ENCODE data around the gene LRWD1. TPM values are rescaled to one million over a fixed set of nuclear protein-coding genes. Genes with fewer than 3 reads are reported as not detected.
A peak's percentile ranks its signal among the peaks of the same experiment; 100 is the strongest.

Gene LRWD1
- total and polyA plus RNA-seq, 12 donors: 6.5 to 21.3 (median 9.5) TPM

GRCh38 chr7:102429141-102429899 lies 35.5 kb upstream of the LRWD1 start:
- Histone ChIP-seq H3K36me3 (peaks cover 0 to 35% (median 9%) of the 10 kb centered on the region in 9 donors), H3K27ac (peak overlapping the region in 2 of 10 donors; percentile 7 to 96), H3K9me3 (no peaks in the 10 kb centered on the region), H3K4me3 (no peak overlapping the region), H3K27me3 (no peaks in the 10 kb centered on the region), H3K4me1 (peaks cover 0 to 80% (median 10%) of the 10 kb centered on the region in 9 donors)
- intact Hi-C loops (cut with DNase I): no loop called here
- ATAC-seq (no peak), DNase-seq (no peak)
- TF ChIP-seq CTCF (IDR thresholded peaks at IDR 0.05): no peak
- 92 to 94% methylated on average over 10 of the region's 10 CpGs for WGBS, 2 donors

DNA sequence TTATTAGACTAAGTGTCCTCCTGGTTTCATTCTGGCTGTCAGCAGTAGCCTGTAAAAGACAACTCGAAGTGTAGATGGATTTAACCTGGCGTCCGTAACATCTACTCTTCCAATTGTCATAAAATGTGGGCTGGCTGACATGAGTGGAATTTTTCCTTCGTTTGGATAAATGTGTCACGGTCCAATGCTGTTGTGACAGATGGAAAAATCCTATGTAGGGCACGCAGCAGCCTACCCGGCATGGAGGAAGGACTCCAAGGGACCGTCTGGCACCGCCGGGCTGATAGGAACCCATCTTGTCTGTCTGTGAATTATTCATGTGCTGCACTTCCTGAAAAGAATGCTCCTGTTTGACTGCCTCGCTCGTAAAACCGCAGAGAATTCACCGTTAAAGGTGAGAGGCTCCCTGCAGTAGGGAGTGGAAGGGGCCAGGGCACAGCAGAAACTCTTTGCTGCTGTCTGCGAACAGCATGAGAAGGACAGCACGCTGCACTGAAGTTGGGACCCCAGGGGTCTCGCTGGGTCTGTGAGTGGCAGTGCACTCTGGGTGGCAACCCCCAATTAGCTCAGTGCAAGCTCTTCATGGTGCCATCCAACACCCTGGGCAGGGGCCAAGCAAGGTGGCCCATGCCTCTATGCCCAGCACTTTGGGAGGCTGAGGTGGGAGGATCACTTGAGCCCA lies 33.0 kb upstream of the LRWD1 start:
- Histone ChIP-seq H3K36me3 (peaks cover 0 to 19% (median under 1%) of the 10 kb centered on the region in 9 donors), H3K4me3 (no peak overlapping the region), H3K27me3 (no peaks in the 10 kb centered on the region), H3K9me3 (no peaks in the 10 kb centered on the region), H3K27ac (peak overlapping the region in 3 of 10 donors; percentile 2 to 96 (median 29)), H3K4me1 (peaks cover 0 to 63% (median 12%) of the 10 kb centered on the region in 9 donors)
- intact Hi-C loops (cut with DNase I): no loop called here
- no peak for TF ChIP-seq CTCF (IDR thresholded peaks at IDR 0.05)
- ATAC-seq (peak in 1 of 8 donors; percentile 33), DNase-seq (no peak)
- WGBS, 2 donors: 53 to 55% methylated on average over 17 of the region's 17 CpGs

DNA sequence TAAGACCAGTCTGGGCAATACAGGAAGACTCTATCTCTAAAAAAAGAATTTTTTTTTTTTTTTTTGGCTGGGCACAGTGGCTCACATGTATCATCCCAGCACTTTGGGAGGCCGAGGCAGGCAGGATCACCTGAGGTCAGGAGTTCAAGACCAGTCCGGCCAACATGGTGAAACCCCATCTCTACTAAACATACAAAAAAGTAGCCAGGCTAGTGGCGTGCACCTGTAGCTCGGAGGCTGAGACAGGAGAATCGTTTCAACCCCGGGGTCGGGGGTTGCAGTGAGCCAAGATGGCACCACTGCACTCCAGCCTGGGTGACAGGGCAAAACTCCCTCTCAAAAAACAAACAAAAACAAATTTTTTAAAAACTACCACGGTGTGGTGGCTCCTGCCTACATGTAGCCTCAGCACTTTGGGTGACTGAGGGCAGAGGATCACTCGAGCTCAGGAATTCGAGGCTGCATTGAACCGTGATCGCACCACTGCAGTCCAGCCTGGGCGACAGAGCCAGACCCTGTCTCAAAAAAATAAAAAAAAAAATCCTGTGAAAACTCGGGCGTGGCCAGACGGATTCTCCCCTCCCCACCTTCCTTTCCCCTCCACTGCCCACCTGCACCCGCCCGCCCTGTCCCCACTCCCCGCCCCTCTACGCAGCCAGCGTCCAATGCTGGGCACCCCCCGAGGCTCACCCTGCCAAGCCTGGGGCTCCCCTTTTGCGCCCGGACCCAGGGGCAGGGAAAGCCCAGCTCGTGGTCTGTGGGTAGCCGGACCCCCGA lies 32.2 kb upstream of the LRWD1 start:
- H3K27me3 ChIP-seq: no peaks in the 10 kb centered on the region
- intact Hi-C loops (cut with DNase I): no loop called here

More for the DNA sequence above, 32.2 kb upstream of the LRWD1 start:
- TF ChIP-seq CTCF (IDR thresholded peaks at IDR 0.05): no peak
- no peak for DNase-seq
- Histone ChIP-seq H3K4me3 (peak overlapping the region in 9 of 10 donors; percentile 71 to 97 (median 83)), H3K27ac (peak overlapping the region in 7 of 10 donors; percentile 56 to 96 (median 65)), H3K36me3 (peaks cover 0 to 17% (median 0%) of the 10 kb centered on the region in 9 donors), H3K4me1 (peaks cover 0 to 54% (median 12%) of the 10 kb centered on the region in 9 donors), H3K9me3 (no peaks in the 10 kb centered on the region)
- WGBS, 2 donors: 34 to 38% methylated on average over 24 to 27 of the region's 27 CpGs
- ATAC-seq: peak; percentile 6 to 42 (median 13)
